Upper lobe of left lung (tissue), 4 donors: ENCODE measurements around the gene ARHGEF12.

Source experiments
- EP300 ChIP-seq, 4 donors: sonication (generic); formaldehyde crosslinking; IDR thresholded peaks; one replicate each; pipeline ENCODE4 v1.5.1; 2017; ENCODE audit warnings: antibody characterized with exemption in 4 of 4, control low read depth in 2 of 4
- POLR2AphosphoS5 ChIP-seq, 2 donors: sonication (generic); formaldehyde crosslinking; IDR thresholded peaks; one replicate each; pipeline ENCODE4 v1.5.1; 2017; ENCODE audit warnings: antibody characterized with exemption in 2 of 2
- TF ChIP-seq, protein P1 (sequence below), 6 experiments: fragments of 450-650 bp in 4 of 6; fragments of 200-600 bp in 2 of 6; sonication (generic) in 2 of 6; IDR thresholded peaks; one replicate each; pipeline ENCODE4 v1.5.1; 2016 to 2019; ENCODE audit warnings: antibody characterized with exemption in 6 of 6

DNA sequence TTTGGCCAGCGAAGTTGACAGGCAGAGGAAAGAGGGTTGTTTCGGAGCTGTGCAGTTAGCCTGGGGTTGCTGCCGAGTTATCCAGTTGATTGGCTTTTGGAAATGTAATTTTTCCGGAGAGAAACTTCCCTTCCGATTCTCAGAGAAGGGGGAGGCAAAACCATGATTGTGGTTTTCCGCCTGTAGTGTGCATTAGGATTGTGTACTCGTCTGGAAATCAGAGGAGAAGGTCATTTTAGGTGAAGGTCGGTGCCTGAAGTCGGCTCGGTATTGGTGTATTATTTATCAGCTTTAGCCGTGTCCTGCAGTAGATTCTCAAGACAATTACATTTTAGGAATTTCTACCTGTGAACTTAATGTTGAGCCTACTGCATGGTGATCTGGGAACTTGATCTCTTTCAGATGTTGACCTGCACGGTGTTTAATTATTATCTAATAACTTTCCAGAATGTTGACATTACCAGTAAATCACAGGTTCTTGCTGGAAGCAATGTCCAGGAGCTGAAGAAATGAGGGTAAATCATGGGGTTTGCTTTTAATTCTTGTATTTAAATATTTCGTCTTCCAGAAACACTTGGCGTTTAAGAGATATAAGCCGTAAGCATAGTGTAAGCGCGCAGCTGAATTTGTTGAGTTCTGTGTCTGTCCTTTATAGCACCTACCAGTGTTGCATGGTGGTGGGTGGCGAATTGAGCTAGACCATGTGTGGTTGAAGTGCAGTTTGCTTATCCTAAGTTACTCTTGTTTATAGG lies 1.3 kb downstream of the ARHGEF12 start:
- TF ChIP-seq, protein P1, sequence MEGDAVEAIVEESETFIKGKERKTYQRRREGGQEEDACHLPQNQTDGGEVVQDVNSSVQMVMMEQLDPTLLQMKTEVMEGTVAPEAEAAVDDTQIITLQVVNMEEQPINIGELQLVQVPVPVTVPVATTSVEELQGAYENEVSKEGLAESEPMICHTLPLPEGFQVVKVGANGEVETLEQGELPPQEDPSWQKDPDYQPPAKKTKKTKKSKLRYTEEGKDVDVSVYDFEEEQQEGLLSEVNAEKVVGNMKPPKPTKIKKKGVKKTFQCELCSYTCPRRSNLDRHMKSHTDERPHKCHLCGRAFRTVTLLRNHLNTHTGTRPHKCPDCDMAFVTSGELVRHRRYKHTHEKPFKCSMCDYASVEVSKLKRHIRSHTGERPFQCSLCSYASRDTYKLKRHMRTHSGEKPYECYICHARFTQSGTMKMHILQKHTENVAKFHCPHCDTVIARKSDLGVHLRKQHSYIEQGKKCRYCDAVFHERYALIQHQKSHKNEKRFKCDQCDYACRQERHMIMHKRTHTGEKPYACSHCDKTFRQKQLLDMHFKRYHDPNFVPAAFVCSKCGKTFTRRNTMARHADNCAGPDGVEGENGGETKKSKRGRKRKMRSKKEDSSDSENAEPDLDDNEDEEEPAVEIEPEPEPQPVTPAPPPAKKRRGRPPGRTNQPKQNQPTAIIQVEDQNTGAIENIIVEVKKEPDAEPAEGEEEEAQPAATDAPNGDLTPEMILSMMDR (IDR thresholded peaks at IDR 0.05) = no peak
- no peak for TF ChIP-seq POLR2AphosphoS5 (IDR thresholded peaks at IDR 0.05)
- no peak for TF ChIP-seq EP300 (IDR thresholded peaks at IDR 0.05)
